ENCODE data around the gene WWOX. TPM values are rescaled to one million over a fixed set of nuclear protein-coding genes. Genes with fewer than 3 reads are reported as not detected.

The WWOX gene
- polyA plus RNA-seq, 2 of the 4 experiments (the other 2 are of a cell fraction): 16.0 to 17.2 TPM

DNA sequence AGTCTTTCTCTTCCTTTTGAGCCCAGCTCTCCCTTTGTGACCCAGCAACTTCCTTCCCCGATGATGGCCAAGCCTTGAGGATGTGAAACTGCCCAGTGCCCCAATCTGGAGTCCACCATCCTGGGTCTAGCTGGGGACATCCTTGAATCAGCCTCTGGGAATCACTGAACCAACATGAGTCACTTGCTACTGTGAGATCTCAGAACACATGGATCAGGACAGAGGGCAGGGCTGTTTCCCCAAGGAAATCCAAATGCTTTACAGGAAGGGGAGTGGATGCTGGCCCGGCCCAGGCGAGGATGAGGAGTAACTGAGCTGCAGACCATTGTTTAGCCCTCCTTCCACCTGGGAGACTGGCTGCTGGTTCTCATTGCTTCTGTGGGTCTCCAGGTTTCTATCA lies 547.6 kb downstream of the WWOX start:
- ATAC-seq (no peak), DNase-seq (ENCODE audit: low read depth in 1 of 2, low spot score in 1 of 2) (no peak), FAIRE-seq (no peak)
- CTCF ChIA-PET: no interaction called here
- H3K27ac ChIP-seq: no peak overlapping the region
- POLR2A ChIA-PET: no interaction called here
- 25% methylated on average over 3 of the region's 3 CpGs for WGBS (ENCODE audit: missing lambda C conversion rate)
- no peak overlapping the region for H3K4me2 ChIP-seq
- no peaks in the 10 kb centered on the region for H3K9me3 ChIP-seq
- TF ChIP-seq ELK1 (IDR thresholded peaks at IDR 0.05; ENCODE audit: low read depth, low read length): no peak
- TF ChIP-seq FOSB (CRISPR knock-in tag; IDR thresholded peaks at IDR 0.05): no peak
- no peak for TF ChIP-seq NFE2L2 (conservative IDR thresholded peaks at IDR 0.05; ENCODE audit: low read length)
- no peak for TF ChIP-seq CHD2 (IDR thresholded peaks at IDR 0.05; ENCODE audit: low read length, partially characterized antibody)
- TF ChIP-seq RARB (CRISPR knock-in tag; IDR thresholded peaks at IDR 0.05): no peak
- TF ChIP-seq JUN (IDR thresholded peaks at IDR 0.05): no peak
- TF ChIP-seq RFX5 (IDR thresholded peaks at IDR 0.05): no peak
- TF ChIP-seq BHLHE40 (IDR thresholded peaks at IDR 0.05; ENCODE audit: low read depth, low read length): no peak
- no peak for TF ChIP-seq ESRRA (IDR thresholded peaks at IDR 0.05; ENCODE audit: borderline replicate concordance, low read length)
- TF ChIP-seq HEYL (CRISPR knock-in tag; IDR thresholded peaks at IDR 0.05): no peak
- TF ChIP-seq JUNB (IDR thresholded peaks at IDR 0.05): no peak
- no peak for TF ChIP-seq HOXA7 (CRISPR knock-in tag; IDR thresholded peaks at IDR 0.05)
- TF ChIP-seq RCOR1 (IDR thresholded peaks at IDR 0.05; ENCODE audit: low read depth, low read length): no peak
- no peak overlapping the region for H3K4me3 ChIP-seq
- no peaks in the 10 kb centered on the region for H3K4me1 ChIP-seq

DNA sequence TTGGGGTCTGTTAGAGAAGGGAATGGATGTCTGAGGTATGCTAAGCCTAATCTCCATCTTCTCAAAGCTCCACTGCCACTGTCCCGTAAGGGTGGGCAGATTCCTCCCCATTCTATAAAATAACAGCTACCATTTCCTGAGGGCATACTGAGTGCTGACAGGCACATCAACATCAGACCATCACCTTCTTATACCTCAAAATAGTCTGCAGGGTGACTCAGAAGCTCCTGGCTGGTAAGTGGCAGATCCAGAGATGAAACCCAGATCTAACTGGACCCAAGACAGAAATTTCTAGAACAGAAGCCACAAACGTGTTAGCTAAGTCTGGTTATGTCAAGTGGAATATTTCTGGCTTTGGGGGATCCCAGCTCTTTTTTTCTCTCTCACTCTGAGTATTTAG lies 548.0 kb downstream of the WWOX start:
- H3K9me3 ChIP-seq: no peaks in the 10 kb centered on the region
- no peak for ATAC-seq
- H3K4me2 ChIP-seq: no peak overlapping the region
- CTCF ChIA-PET: no interaction called here
- POLR2A ChIA-PET: no interaction called here
- H3K4me3 ChIP-seq: no peak overlapping the region
- WGBS (ENCODE audit: missing lambda C conversion rate): 45% methylated on average over 2 of the region's 2 CpGs
- no peaks in the 10 kb centered on the region for H3K4me1 ChIP-seq
- TF ChIP-seq EHF (CRISPR knock-in tag; IDR thresholded peaks at IDR 0.05): no peak
- TF ChIP-seq RFX5 (IDR thresholded peaks at IDR 0.05): no peak
- TF ChIP-seq JUN (IDR thresholded peaks at IDR 0.05): no peak
- TF ChIP-seq, protein P1, sequence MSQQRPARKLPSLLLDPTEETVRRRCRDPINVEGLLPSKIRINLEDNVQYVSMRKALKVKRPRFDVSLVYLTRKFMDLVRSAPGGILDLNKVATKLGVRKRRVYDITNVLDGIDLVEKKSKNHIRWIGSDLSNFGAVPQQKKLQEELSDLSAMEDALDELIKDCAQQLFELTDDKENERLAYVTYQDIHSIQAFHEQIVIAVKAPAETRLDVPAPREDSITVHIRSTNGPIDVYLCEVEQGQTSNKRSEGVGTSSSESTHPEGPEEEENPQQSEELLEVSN (IDR thresholded peaks at IDR 0.05; ENCODE audit: borderline replicate concordance, low read depth): no peak
- TF ChIP-seq NPAS2 (CRISPR knock-in tag; IDR thresholded peaks at IDR 0.05; ENCODE audit: borderline replicate concordance): no peak
- no peak for TF ChIP-seq RNF2 (IDR thresholded peaks at IDR 0.05; ENCODE audit: borderline replicate concordance, low read depth)
- no peak for FAIRE-seq
- no peak for DNase-seq (ENCODE audit: low read depth in 1 of 2, low spot score in 1 of 2)
- no peak overlapping the region for H3K27ac ChIP-seq

DNA sequence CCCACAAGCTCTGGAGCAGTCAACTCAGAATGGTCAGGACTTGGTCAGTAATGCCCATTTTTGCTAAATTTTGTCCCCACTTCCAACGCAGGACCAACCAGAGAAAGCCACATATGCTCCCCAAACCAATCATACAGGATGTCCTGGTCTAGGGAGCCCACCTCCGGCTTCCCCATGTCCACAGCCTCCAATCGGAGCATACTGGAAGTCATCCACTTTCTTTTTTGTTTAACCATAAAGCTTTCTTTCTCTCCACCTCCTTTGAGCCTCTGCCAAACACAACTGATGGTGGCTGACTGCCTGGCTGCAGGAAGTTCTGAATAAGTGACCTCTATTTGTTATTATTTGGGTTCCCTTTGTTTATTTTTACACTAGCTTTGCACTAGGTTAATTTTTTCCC lies 549.1 kb downstream of the WWOX start:
- no peak for ATAC-seq

More for the DNA sequence above, 549.1 kb downstream of the WWOX start:
- H3K9me3 ChIP-seq: no peaks in the 10 kb centered on the region
- 33% methylated on average over 3 of the region's 3 CpGs for WGBS (ENCODE audit: missing lambda C conversion rate)
- DNase-seq (ENCODE audit: low read depth in 1 of 2, low spot score in 1 of 2) (no peak), FAIRE-seq (no peak)
- no peak overlapping the region for H3K4me2 ChIP-seq
- TF ChIP-seq ESRRA (IDR thresholded peaks at IDR 0.05; ENCODE audit: borderline replicate concordance, low read length): no peak
- TF ChIP-seq JUNB (IDR thresholded peaks at IDR 0.05): no peak
- TF ChIP-seq HEYL (CRISPR knock-in tag; IDR thresholded peaks at IDR 0.05): no peak
- no peak for TF ChIP-seq RFX5 (IDR thresholded peaks at IDR 0.05)
- no peak for TF ChIP-seq NPAS2 (CRISPR knock-in tag; IDR thresholded peaks at IDR 0.05; ENCODE audit: borderline replicate concordance)
- no peak for TF ChIP-seq FOSB (CRISPR knock-in tag; IDR thresholded peaks at IDR 0.05)
- TF ChIP-seq CBX2 (IDR thresholded peaks at IDR 0.05; ENCODE audit: borderline replicate concordance, low read depth): no peak
- TF ChIP-seq RARB (CRISPR knock-in tag; IDR thresholded peaks at IDR 0.05): no peak
- TF ChIP-seq RAD21 (conservative IDR thresholded peaks at IDR 0.05 in 1 of 2, IDR thresholded peaks at IDR 0.05 in 1 of 2): no peak
- no peak for TF ChIP-seq CTCF (IDR thresholded peaks at IDR 0.05)
- no peak for TF ChIP-seq EHF (CRISPR knock-in tag; IDR thresholded peaks at IDR 0.05)
- CTCF ChIA-PET: no interaction called here
- no peaks in the 10 kb centered on the region for H3K4me1 ChIP-seq
- H3K4me3 ChIP-seq: no peak overlapping the region
- H3K27ac ChIP-seq: no peak overlapping the region
- POLR2A ChIA-PET: no interaction called here
